Epithelial cell of proximal tubule (primary cell): ENCODE results near the gene PLEK2. TPM values are rescaled to one million over a fixed set of nuclear protein-coding genes. Genes with fewer than 3 reads are reported as not detected.

Source experiments
- DNase-seq: peaks from one replicate; pipeline ENCODE4 v3.0.0-alpha.2; 2011; ENCODE audit warnings: low read depth
- H3K4me3 ChIP-seq: 2 replicates; pipeline ENCODE4 v1.5.1; 2011; ENCODE audit warnings: low read depth, mild to moderate bottlenecking, low read length
- total RNA-seq: library from RNA; depleted of rRNA; stranded (reverse); fragments of >200 nt; gene quantifications from 2 replicates; pipeline ENCODE4 v1.2.3, GENCODE V29; 2015
- TF ChIP-seq, protein P1 (sequence below): conservative IDR thresholded peaks from 2 replicates; pipeline ENCODE4 v1.5.1; 2012; ENCODE audit warnings: low read depth, mild to moderate bottlenecking, low read length

The PLEK2 gene
- total RNA-seq, 1 donor from 2014 or later, result 35.5 TPM

GRCh38 chr14:67391268-67391667, 20.7 kb downstream of the PLEK2 start:
- DNase-seq, result no peak
- no peak overlapping the region for H3K4me3 ChIP-seq
- TF ChIP-seq, protein P1, sequence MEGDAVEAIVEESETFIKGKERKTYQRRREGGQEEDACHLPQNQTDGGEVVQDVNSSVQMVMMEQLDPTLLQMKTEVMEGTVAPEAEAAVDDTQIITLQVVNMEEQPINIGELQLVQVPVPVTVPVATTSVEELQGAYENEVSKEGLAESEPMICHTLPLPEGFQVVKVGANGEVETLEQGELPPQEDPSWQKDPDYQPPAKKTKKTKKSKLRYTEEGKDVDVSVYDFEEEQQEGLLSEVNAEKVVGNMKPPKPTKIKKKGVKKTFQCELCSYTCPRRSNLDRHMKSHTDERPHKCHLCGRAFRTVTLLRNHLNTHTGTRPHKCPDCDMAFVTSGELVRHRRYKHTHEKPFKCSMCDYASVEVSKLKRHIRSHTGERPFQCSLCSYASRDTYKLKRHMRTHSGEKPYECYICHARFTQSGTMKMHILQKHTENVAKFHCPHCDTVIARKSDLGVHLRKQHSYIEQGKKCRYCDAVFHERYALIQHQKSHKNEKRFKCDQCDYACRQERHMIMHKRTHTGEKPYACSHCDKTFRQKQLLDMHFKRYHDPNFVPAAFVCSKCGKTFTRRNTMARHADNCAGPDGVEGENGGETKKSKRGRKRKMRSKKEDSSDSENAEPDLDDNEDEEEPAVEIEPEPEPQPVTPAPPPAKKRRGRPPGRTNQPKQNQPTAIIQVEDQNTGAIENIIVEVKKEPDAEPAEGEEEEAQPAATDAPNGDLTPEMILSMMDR, result no peak

DNA sequence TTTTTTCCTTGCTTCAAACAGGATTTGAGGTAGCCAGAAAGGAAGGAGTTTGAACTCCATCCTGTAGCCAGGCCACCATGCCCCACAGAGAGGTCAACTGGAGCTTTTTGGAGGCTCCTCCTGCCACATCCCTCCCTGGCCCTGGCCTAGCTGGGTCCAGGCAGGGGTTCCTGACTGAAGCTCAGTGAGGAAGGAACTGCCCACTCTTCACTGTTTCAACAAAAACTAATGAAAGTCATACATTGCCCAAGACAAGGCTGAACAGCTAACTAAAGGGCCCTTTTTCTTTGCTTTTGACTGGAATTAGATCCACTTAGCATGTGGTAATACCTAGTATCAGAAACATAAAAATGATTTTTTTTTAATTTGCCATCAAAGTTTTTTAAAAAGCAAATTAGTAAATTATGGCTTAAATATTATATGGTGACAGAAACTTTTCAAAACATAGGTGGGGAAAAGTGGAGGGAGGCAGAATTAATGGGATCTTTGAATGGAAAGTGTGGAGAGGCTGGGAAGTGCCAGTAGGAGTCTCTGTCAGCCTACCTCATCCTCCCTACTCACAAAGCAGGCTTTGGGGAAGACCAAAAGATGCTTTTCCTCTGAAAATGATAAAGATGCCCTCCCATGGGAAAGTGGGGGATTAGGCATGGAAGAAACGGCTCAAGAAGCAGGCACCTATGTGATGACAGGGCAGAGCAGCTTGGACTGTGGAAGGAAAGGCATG, 22.0 kb downstream of the PLEK2 start:
- TF ChIP-seq, protein P1, result no peak
- no peak for DNase-seq
- no peak overlapping the region for H3K4me3 ChIP-seq

DNA sequence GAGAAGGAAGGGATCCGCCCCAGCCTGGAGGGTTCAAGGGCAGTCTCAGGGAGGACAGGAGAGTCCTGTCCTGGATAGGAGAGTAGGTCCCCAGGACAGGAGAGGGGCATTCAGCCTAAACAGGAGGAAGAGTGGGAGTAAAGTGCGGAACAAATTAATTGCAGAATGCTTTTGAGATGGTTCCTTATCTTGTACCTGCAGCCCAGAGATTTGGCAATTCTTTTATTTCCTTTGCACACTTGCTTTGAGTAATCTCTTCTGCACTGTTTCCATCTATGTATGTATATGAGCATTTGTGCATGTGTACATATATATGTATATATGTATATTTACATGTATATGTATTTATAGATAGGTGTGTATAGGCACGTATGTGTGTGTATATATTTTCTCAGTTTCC, 22.7 kb downstream of the PLEK2 start:
- TF ChIP-seq, protein P1, result no peak
- no peak for DNase-seq
- no peak overlapping the region for H3K4me3 ChIP-seq

DNA sequence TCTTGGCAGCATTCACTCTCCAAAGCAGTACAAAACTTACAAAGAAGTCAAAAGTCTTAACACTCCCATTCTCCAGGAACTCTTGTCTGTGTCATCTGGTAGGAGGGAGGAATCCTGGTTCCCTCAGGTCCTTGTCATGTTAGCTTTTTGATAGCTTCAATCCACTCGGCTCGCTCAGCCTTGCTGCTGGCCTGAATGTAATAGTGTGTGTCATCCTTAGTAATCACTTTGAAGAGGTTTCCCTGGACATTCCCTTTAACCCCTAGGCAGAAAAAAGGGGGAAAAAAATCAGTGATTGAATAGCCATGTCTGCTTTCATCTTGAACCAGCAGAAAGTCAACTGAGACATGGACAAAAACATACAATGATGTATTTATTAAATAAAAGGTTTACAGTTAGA, 24.8 kb downstream of the PLEK2 start:
- no peak overlapping the region for H3K4me3 ChIP-seq
- TF ChIP-seq, protein P1, result no peak
- no peak for DNase-seq

DNA sequence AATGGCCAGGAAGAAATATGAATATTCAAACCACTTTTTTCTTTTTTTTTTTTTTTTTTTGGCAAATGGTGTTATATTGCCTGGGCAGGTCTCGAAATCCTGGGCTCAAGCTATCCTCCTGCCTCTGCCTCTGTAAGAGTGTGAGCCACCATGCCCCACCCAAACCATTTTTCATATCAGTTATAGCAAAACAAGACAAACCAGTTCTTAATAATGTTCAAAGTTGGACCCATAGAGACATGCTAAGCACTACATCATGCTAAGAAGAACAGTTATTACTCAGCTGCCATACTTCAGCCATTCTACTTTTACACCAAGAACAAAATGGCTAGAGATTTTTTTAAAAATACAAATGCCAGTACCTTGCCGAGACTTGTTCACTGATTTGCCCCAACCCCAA, 26.3 kb downstream of the PLEK2 start:
- DNase-seq, result no peak
- H3K4me3 ChIP-seq, result no peak overlapping the region
- TF ChIP-seq, protein P1, result no peak

GRCh38 chr14:67385120-67385519, 26.8 kb downstream of the PLEK2 start:
- TF ChIP-seq, protein P1, result no peak
- no peak overlapping the region for H3K4me3 ChIP-seq
- DNase-seq, result no peak

GRCh38 chr14:67377916-67378315, 34.0 kb downstream of the PLEK2 start:
- no peak overlapping the region for H3K4me3 ChIP-seq
- TF ChIP-seq, protein P1, result no peak
- no peak for DNase-seq
